ENCODE data around the gene CLEC4E.
"Not testable (repeated sequence)": the region's sequence is repeated elsewhere in the genome, so short reads cannot be mapped to it uniquely, and the experiment has no call there.

Gene CLEC4E

DNA sequence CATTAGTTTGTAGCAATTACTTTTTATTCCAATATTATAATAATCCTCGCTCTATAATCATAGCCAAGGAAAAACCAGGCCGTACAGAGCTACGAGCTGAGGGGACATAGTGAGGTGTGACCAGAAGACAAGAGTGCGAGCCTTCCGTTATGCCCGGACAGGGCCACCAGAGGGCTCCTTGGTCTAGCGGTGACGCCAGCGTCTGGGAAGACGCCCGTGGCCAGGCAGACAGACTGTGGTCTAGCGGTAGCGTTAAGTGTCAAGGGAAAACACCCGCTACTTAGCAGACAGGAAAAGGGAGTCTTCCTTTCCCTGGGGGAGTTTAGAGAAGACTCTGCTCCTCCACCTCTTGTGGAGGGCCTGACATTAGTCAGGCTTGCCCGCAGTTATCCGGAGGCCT lies 2.9 kb downstream of the CLEC4E start:
- DNase-seq (ENCODE audit: low read depth in 2 of 2): not testable (repeated sequence)

DNA sequence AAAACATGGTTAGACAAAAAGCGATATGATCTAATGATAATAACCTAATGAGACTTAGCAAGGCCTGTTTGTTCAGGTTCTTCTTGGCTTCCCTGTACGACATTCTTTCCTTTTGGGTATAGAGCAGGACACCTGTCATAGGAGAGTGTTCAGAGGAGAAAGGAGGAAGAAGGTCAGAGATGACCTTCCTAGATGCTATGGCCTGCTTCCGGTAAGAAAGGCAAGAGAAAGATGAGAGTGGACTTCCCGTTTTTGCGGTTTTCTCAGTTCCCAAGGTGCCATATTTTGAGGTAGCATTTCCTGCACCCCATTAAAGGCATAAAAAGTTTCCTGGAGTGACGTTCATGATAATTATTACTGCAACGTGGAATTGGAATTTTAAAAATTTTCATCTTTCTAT lies 8.7 kb downstream of the CLEC4E start:
- DNase-seq (ENCODE audit: low read depth in 2 of 2): no peak

GRCh38 chr12:8527250-8528130 lies 13.2 kb downstream of the CLEC4E start:
- DNase-seq (ENCODE audit: low read depth in 2 of 2): no peak

GRCh38 chr12:8519171-8519570 lies 21.5 kb downstream of the CLEC4E start:
- no peak for DNase-seq (ENCODE audit: low read depth in 2 of 2)

GRCh38 chr12:8517971-8518370 lies 22.7 kb downstream of the CLEC4E start:
- no peak for DNase-seq (ENCODE audit: low read depth in 2 of 2)

DNA sequence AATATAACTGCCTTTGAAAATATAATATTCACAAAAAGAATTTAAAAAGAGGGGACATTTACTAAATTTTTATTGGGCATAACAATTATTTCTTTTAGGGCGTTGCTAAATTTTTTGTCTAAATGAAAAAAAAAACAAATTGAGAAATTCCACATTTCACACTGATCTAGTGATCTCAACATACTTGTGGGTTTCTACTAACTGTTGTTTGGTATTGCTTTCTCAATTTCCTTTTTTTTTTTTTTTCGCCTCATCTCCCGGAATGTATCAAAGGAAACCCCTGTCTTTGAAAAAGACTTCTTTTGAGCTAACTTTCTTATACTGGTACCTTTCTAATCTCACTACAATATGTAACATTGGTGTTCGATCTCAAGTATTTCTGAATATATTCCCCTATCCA lies 27.4 kb downstream of the CLEC4E start, which contains the start of gene CLEC4D:
CLEC4D (plus strand) TSS at position 248 of the 400 bp plus-strand sequence. CDS start 230 bp downstream, outside the sequence.
- no peak for DNase-seq (ENCODE audit: low read depth in 2 of 2)

- DNase-seq (ENCODE audit: low read depth in 2 of 2): no peak
Measured at GRCh38 chr12:8508910-8509841, 31.5 kb downstream of the CLEC4E start.

- DNase-seq (ENCODE audit: low read depth in 2 of 2): no peak
Measured at GRCh38 chr12:8508223-8508622, 32.5 kb downstream of the CLEC4E start.

- no peak for DNase-seq (ENCODE audit: low read depth in 2 of 2)
Measured at GRCh38 chr12:8507596-8507995, 33.1 kb downstream of the CLEC4E start.

GRCh38 chr12:8504351-8504750 lies 36.4 kb downstream of the CLEC4E start:
- DNase-seq (ENCODE audit: low read depth in 2 of 2): no peak

DNA sequence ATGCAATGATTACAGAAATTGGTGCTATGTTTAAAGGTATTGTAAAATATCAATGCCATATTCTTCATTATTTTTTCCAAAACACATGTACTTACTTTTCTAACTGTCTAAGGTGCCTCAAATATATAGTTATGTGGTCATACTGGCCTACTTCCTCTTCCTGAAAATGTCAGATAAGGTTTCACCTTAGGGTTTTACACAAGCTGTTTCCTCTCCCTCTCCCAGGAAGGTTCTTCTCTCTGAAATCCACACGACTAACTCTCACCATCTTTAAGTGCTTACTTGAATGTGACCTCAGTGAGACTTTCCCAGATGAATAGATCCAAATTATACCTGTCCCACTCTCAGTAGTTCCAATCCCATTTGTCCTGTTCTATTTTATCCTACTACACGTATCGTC lies 39.0 kb downstream of the CLEC4E start:
- no peak for DNase-seq (ENCODE audit: low read depth in 2 of 2)

DNA sequence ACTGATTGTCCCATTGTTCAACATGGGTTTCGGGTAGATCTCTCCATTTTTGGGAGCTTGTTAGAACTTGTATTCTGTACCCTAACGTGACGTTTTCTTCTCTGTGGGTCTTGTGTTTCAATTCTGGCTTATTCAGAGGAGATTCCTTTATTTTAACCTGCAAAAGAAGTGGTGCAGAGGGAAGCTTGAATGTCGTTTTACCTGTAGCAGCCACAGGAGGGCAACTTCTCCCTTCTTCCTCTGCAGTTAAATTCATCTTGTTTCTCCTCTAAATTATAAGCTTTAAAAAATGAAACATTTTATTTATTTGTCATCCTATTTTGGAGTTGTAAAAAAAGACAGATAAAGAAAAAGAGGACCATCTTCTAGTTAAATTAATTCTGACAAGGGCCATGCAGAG lies 41.1 kb downstream of the CLEC4E start:
- DNase-seq (ENCODE audit: low read depth in 2 of 2): no peak

DNA sequence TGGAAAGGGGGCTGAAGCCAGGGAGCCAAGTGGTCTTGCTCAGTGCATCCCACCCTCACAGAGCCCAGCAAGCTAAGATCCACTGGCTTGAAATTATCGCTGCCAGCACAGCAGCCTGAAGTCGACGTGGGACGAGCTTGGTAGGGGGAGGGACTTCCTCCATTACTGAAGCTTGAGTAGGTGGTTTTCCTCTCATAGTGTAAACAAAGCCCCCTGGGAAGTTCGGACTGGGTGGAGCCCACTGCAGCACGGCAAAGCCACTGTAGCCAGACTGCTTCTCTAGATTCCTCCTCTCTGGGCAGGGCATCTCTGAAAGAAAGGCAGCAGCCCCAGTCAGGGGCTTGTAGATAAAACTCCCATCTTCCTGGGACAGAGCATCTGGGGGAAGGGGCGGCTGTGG lies 44.6 kb downstream of the CLEC4E start:
- not testable (repeated sequence) for DNase-seq (ENCODE audit: low read depth in 2 of 2)

GRCh38 chr12:8495671-8496070 lies 45.0 kb downstream of the CLEC4E start:
- DNase-seq (ENCODE audit: low read depth in 2 of 2): not testable (repeated sequence)

DNA sequence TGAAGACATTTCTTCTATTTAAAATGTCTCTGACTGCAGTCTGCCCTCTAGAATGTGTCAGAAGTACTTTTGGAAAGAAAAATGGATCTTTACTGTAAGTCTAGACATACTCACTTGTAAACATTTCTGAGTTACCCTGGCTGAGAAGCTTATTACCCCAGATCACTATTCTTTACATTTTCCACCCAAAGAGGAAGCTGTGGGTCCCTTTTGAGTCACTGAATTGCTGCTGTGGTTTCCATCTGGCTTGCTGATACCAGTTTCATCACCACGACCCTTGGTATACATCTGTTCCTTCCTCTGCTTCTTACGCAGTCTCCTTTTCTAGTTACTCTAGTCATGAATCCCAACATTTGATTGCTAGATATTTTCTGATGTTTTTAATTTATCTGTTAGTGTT lies 47.6 kb downstream of the CLEC4E start:
- DNase-seq (ENCODE audit: low read depth in 2 of 2): peak in 1 of 2 donors; percentile 25

- no peak for DNase-seq (ENCODE audit: low read depth in 2 of 2)
Measured at GRCh38 chr12:8491646-8492530, 48.8 kb downstream of the CLEC4E start.

All from stimulated activated CD8-positive, alpha-beta memory T cell treated with anti-CD3 and anti-CD28 coated beads, Interleukin-7, amount 100 ng/mL, for 4 hours (primary cell).